ENCODE results near the gene NFASC.

The NFASC gene

DNA sequence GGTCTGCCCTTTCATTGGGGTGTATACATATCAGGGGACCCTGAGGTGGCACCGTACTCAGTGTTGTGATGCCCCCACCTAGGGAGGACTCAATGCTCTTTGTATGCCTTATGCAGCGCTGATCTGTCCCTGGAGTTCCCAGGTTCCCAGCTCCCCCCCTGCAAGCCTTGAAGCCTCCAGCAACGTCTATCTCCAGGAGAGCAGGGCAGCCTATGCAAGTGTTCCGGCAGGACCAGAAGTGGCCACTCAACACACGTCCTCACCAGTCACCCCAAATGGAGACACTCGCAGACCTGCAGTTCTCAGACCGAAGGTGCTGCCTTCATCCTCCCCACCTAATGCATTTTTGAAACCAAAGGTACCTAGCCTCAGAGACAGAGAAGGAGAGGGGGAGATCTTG is 147.1 kb downstream of the NFASC start:
- Histone ChIP-seq H3K27ac (no peak overlapping the region), H3K4me3 (no peak overlapping the region)
- TF ChIP-seq, protein P1, sequence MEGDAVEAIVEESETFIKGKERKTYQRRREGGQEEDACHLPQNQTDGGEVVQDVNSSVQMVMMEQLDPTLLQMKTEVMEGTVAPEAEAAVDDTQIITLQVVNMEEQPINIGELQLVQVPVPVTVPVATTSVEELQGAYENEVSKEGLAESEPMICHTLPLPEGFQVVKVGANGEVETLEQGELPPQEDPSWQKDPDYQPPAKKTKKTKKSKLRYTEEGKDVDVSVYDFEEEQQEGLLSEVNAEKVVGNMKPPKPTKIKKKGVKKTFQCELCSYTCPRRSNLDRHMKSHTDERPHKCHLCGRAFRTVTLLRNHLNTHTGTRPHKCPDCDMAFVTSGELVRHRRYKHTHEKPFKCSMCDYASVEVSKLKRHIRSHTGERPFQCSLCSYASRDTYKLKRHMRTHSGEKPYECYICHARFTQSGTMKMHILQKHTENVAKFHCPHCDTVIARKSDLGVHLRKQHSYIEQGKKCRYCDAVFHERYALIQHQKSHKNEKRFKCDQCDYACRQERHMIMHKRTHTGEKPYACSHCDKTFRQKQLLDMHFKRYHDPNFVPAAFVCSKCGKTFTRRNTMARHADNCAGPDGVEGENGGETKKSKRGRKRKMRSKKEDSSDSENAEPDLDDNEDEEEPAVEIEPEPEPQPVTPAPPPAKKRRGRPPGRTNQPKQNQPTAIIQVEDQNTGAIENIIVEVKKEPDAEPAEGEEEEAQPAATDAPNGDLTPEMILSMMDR (IDR thresholded peaks at IDR 0.05) = no peak
- DNase-seq (ENCODE audit: low spot score) = no peak

DNA sequence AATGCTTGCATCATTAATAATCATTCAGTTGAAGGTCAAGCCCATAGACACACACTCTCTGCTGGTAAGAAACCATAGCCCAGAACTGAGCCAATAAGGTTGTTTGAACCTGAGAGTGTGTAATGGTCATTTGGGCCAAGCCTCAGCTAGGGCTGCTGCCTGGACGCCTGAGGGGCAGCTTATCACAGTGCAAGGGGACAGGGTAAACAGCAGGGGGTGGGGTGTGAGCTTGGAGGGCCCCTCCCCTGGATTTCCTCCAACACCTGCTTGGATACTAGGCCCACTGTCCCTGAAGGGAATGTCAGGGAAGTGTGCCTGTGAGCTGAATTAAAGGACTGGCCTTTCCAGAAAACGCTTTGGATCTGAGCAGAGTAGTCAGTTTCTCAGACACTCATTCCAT is 147.7 kb downstream of the NFASC start:
- Histone ChIP-seq H3K27ac (no peak overlapping the region), H3K4me3 (no peak overlapping the region)
- TF ChIP-seq, protein P1 (IDR thresholded peaks at IDR 0.05) = no peak
- DNase-seq (ENCODE audit: low spot score) = no peak

DNA sequence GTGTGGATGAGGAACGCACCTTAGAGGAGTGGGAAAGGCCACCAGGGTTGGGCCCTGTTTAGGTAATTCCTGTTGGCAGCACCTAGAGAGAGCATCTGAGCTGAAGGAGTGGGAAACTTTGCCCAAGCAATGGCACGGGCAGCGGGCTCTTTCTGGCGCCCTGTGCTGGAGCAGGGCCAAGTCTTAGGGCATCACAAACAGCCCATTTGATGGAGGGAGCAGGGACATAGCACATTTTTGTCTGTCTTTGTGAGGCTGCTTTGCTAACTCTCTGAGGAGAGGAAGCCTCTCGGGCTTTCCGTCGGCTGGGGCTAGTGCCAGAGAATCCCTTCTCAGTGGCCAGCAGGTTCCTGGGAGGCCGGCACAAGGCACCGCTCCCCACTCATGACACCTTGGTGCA is 149.8 kb downstream of the NFASC start:
- TF ChIP-seq, protein P1 (IDR thresholded peaks at IDR 0.05) = no peak
- no peak overlapping the region for H3K4me3 ChIP-seq
- no peak overlapping the region for H3K27ac ChIP-seq
- DNase-seq (ENCODE audit: low spot score) = no peak

DNA sequence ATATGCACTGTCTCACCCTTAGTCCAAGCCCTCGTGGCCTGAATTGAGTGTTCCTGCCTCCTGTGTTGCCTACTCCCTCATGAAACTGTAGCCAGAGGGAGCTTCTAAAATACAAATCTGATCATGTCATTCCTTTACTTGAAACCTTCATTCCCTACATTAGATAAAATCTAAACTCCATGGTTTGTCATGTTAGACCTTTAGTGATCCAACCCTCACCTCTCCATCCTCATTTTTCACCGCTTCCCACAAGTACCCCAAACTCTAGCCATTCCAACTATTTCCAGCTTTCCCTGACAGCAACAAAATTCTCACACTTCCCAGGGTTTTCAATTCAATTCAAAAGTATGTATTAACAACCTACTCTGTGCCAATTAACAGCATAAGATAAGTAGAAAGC is 154.0 kb downstream of the NFASC start:
- no peak overlapping the region for H3K27ac ChIP-seq
- DNase-seq (ENCODE audit: low spot score) = no peak
- TF ChIP-seq, protein P1 (IDR thresholded peaks at IDR 0.05) = no peak
- no peak overlapping the region for H3K4me3 ChIP-seq

DNA sequence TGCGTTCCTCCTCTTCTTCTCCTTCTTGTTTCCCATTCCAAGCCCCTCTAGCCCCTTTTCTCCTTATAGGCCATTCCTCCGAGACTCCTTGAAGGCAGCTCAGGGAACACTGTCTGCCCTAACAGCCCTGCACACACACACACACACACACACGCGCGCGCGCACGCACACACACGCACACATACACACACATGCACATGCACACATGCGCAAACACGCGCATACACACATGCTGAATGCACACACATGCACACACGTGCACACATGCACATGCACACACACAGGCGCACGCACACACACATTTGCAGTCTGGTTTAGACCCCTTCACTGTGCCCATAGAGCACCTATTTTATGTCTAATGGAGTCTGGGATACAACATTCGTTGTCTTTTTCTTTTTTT is 154.6 kb downstream of the NFASC start:
- no peak overlapping the region for H3K27ac ChIP-seq
- H3K4me3 ChIP-seq = no peak overlapping the region
- TF ChIP-seq, protein P1 (IDR thresholded peaks at IDR 0.05) = no peak
- DNase-seq (ENCODE audit: low spot score) = no peak

DNA sequence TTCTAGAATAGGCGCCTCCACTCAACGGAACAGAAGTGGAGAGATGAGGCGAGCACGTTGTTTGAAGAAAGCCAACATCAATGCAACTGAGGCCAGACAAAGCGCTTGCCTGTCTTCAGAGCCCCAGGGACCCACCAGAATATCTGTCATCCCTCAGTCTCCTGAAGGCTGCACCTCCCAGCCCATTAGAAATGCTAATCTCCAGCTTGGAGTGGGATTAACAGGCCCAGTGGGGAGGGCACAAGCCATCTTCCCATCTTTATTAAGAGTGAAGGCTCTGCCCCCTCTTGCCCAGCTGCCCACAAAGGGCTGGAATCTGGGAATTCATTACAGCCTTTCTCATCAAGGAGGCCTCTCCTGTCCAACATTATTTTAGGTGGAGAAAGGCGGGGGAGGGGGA is 155.5 kb downstream of the NFASC start:
- DNase-seq (ENCODE audit: low spot score) = no peak
- H3K4me3 ChIP-seq = no peak overlapping the region
- no peak overlapping the region for H3K27ac ChIP-seq
- TF ChIP-seq, protein P1 (IDR thresholded peaks at IDR 0.05) = no peak

DNA sequence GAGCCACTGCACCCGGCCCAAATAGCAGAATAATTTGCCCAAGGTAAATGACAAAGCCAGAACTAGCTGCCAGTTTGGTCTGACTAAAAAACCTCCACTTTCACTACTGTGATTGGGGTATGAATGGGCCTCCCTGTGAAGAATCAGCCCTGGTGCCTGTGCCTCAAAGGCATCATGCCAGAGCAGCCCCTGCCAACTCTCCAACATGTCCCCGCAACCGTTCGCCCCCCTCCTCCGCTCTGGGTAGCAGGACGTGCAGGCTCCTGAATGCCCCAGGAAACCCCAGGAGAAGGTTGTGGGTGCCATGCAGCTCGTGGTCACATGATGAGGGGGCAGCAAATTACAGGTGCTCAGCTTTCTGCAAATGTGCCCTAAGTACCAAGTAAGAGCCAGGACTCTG is 157.7 kb downstream of the NFASC start:
- DNase-seq (ENCODE audit: low spot score) = no peak
- Histone ChIP-seq H3K27ac (no peak overlapping the region), H3K4me3 (no peak overlapping the region)
- TF ChIP-seq, protein P1 (IDR thresholded peaks at IDR 0.05) = no peak

Data from coronary artery (tissue), 2 donors.